Uterus (tissue), 4 donors: Measurements from ENCODE around the gene LBHD1. TPM values are rescaled to one million over a fixed set of nuclear protein-coding genes. Genes with fewer than 3 reads are reported as not detected.
"Not testable (repeated sequence)": the region's sequence is repeated elsewhere in the genome, so short reads cannot be mapped to it uniquely, and the experiment has no call there.

ENCODE experiments used
- DNase-seq, 2 donors: peaks; one replicate each; pipeline ENCODE4 v3.0.0-alpha.2; 2019 to 2020
- H3K27ac ChIP-seq, 2 donors: fragments of 200-600 bp; sonication (generic); 1 replicate in 1 of 2; 2 replicates in 1 of 2; pipeline ENCODE4 v1.5.1; 2016 to 2018
- H3K27me3 ChIP-seq, 2 donors: fragments of 200-600 bp; sonication (generic); one replicate each; pipeline ENCODE4 v1.5.1; 2018 to 2019; ENCODE audit warnings: control low read depth in 1 of 2
- H3K36me3 ChIP-seq, 2 donors: fragments of 200-600 bp; sonication (generic); one replicate each; pipeline ENCODE4 v1.5.1; 2019; ENCODE audit warnings: control low read depth in 1 of 2
- H3K4me1 ChIP-seq, 2 donors: fragments of 200-600 bp; sonication (generic); one replicate each; pipeline ENCODE4 v1.5.1; 2018 to 2019; ENCODE audit warnings: control low read depth in 1 of 2
- H3K4me3 ChIP-seq, 2 donors: fragments of 200-600 bp; sonication (generic); 1 replicate in 1 of 2; 2 replicates in 1 of 2; pipeline ENCODE4 v1.5.1; 2018 to 2019; ENCODE audit warnings: mild to moderate bottlenecking in 1 of 2
- H3K9me3 ChIP-seq, 2 donors: fragments of 200-600 bp; sonication (generic); one replicate each; pipeline ENCODE4 v1.5.1; 2019; ENCODE audit warnings: control low read depth in 1 of 2
- CTCF ChIP-seq, 4 experiments: fragments of 200-600 bp in 2 of 4; fragments of 450-650 bp in 2 of 4; sonication (generic) in 2 of 4; IDR thresholded peaks; one replicate each; pipeline ENCODE4 v1.5.1; 2016 to 2019; ENCODE audit warnings: antibody characterized with exemption in 4 of 4, mild to moderate bottlenecking in 2 of 4, moderate library complexity in 1 of 4
- POLR2A ChIP-seq, 2 donors: fragments of 450-650 bp; IDR thresholded peaks; one replicate each; pipeline ENCODE4 v1.6.1; 2016; ENCODE audit warnings: antibody characterized with exemption in 2 of 2, mild to moderate bottlenecking in 1 of 2, moderate library complexity in 1 of 2
- intact Hi-C: fragments of 100-400 bp; cut with DNase I; formaldehyde crosslinking; loops from one replicate; pipeline ENCODE4 v1.15.1; 2023; ENCODE audit warnings: low total_unique reads
- total RNA-seq, 4 donors: library from RNA; depleted of rRNA in 3 of 4; stranded (reverse); fragments of >200 nt in 3 of 4; gene quantifications; one replicate each; pipeline versions ENCODE4 v1.1.0 to v1.2.4, GENCODE V29; 2014 to 2023
- donor health status: DM: yes; HTN: yes; CAD: no.

LBHD1 gene
- total RNA-seq, 4 donors from 2014 or later: 3.5 to 18.2 (median 6.9) TPM; not detected in 1

- Histone ChIP-seq H3K36me3 (no peaks in the 10 kb centered on the region), H3K9me3 (no peaks in the 10 kb centered on the region), H3K27me3 (no peaks in the 10 kb centered on the region), H3K4me3 (no peak overlapping the region), H3K4me1 (peaks cover 0 to 19% of the 10 kb centered on the region in 2 donors), H3K27ac (no peak overlapping the region)
- no peak for TF ChIP-seq POLR2A (IDR thresholded peaks at IDR 0.05)
- no peak for TF ChIP-seq CTCF (IDR thresholded peaks at IDR 0.05)
- DNase-seq: no peak
- intact Hi-C loops: no loop called here
Measured at GRCh38 chr11:62676698-62677097, 4.6 kb upstream of the LBHD1 start.

GRCh38 chr11:62675415-62675814 lies 3.3 kb upstream of the LBHD1 start:
- H3K4me3 ChIP-seq, H3K27me3 ChIP-seq, intact Hi-C loops, H3K36me3 ChIP-seq, DNase-seq, H3K9me3 ChIP-seq, H3K27ac ChIP-seq: not testable (repeated sequence)
- H3K4me1 ChIP-seq: peaks cover 0 to 19% of the 10 kb centered on the region in 2 donors

- TF ChIP-seq POLR2A (IDR thresholded peaks at IDR 0.05) (no peak), CTCF (IDR thresholded peaks at IDR 0.05) (no peak)
- intact Hi-C loops: no loop called here
- Histone ChIP-seq H3K4me3 (no peak overlapping the region), H3K27ac (no peak overlapping the region), H3K4me1 (peaks cover 0 to 9% of the 10 kb centered on the region in 2 donors), H3K9me3 (no peaks in the 10 kb centered on the region), H3K36me3 (no peaks in the 10 kb centered on the region), H3K27me3 (no peaks in the 10 kb centered on the region)
- DNase-seq: no peak
Measured at GRCh38 chr11:62673196-62673525, 1.1 kb upstream of the LBHD1 start.

GRCh38 chr11:62671236-62671607 lies 845 bp downstream of the LBHD1 start:
- Histone ChIP-seq H3K27me3 (no peaks in the 10 kb centered on the region), H3K27ac (peak overlapping the region; percentile 82 to 87), H3K9me3 (no peaks in the 10 kb centered on the region), H3K4me3 (peak overlapping the region; percentile 70 to 73), H3K36me3 (no peaks in the 10 kb centered on the region), H3K4me1 (peaks cover 9 to 12% of the 10 kb centered on the region in 2 donors)
- TF ChIP-seq CTCF (IDR thresholded peaks at IDR 0.05) (no peak), POLR2A (IDR thresholded peaks at IDR 0.05) (no peak)
- no peak for DNase-seq
- intact Hi-C loops: no loop called here

- H3K4me3 ChIP-seq: no peak overlapping the region
- intact Hi-C loops: no loop called here
- no peak overlapping the region for H3K27ac ChIP-seq
- H3K4me1 ChIP-seq: peaks cover 9 to 15% of the 10 kb centered on the region in 2 donors
- no peak for DNase-seq
- H3K36me3 ChIP-seq: no peaks in the 10 kb centered on the region
- no peaks in the 10 kb centered on the region for H3K9me3 ChIP-seq
- H3K27me3 ChIP-seq: no peaks in the 10 kb centered on the region
- TF ChIP-seq POLR2A (IDR thresholded peaks at IDR 0.05) (no peak), CTCF (IDR thresholded peaks at IDR 0.05) (no peak)
Measured at GRCh38 chr11:62669420-62670161, 2.5 kb downstream of the LBHD1 start.
